ENCODE measurements around the gene GABARAP. TPM values are rescaled to one million over a fixed set of nuclear protein-coding genes. Genes with fewer than 3 reads are reported as not detected.

The GABARAP gene
- total RNA-seq, 1 experiment from 2014 or later: 228 TPM

GRCh38 chr17:7241783-7242716 lies at the start of gene GABARAP (continued):
- no peak for TF ChIP-seq ZNF281 (CRISPR knock-in tag; IDR thresholded peaks at IDR 0.05)
- TF ChIP-seq ATF1 (CRISPR knock-in tag; IDR thresholded peaks at IDR 0.05): no peak
- no peak for TF ChIP-seq ZNF317 (CRISPR knock-in tag; IDR thresholded peaks at IDR 0.05; ENCODE audit: borderline replicate concordance, low read depth)
- TF ChIP-seq ELF4 (CRISPR knock-in tag; IDR thresholded peaks at IDR 0.05; ENCODE audit: low read depth): no peak
- TF ChIP-seq CDX4 (CRISPR knock-in tag; IDR thresholded peaks at IDR 0.05; ENCODE audit: borderline replicate concordance): no peak
- no peak; the same call in 1 of the 2 replicates for TF ChIP-seq E2F5 (CRISPR knock-in tag; IDR thresholded peaks at IDR 0.05)
- TF ChIP-seq GABPB1 (CRISPR knock-in tag; IDR thresholded peaks at IDR 0.05): peak; percentile 45; the same call in 1 of the 2 replicates
- no peak for TF ChIP-seq ZNF263 (CRISPR knock-in tag; IDR thresholded peaks at IDR 0.05; ENCODE audit: low read depth)
- TF ChIP-seq RELA (CRISPR knock-in tag; IDR thresholded peaks at IDR 0.05; ENCODE audit: borderline replicate concordance): no peak
- no peak for TF ChIP-seq FOXP1 (CRISPR knock-in tag; IDR thresholded peaks at IDR 0.05; ENCODE audit: borderline replicate concordance)
- no peak for TF ChIP-seq STAT6 (CRISPR knock-in tag; conservative IDR thresholded peaks at IDR 0.05; ENCODE audit: low read depth)
- peak; percentile 32; the same call in 1 of the 2 replicates for TF ChIP-seq ZNF423 (CRISPR knock-in tag; IDR thresholded peaks at IDR 0.05)
- TF ChIP-seq AFF4 (CRISPR knock-in tag; IDR thresholded peaks at IDR 0.05; ENCODE audit: borderline replicate concordance): no peak
- TF ChIP-seq AR (CRISPR knock-in tag; IDR thresholded peaks at IDR 0.05): no peak
- no peak for TF ChIP-seq HMGXB4 (CRISPR knock-in tag; IDR thresholded peaks at IDR 0.05)
- TF ChIP-seq ZBTB21 (CRISPR knock-in tag; IDR thresholded peaks at IDR 0.05; ENCODE audit: borderline replicate concordance): no peak
- no peak for TF ChIP-seq HMGA2 (CRISPR knock-in tag; IDR thresholded peaks at IDR 0.05)
- no peak for TF ChIP-seq NR1H2 (CRISPR knock-in tag; IDR thresholded peaks at IDR 0.05)

Measured in WTC11 (cell line).